ENCODE results near the gene CCDC14.

DNA sequence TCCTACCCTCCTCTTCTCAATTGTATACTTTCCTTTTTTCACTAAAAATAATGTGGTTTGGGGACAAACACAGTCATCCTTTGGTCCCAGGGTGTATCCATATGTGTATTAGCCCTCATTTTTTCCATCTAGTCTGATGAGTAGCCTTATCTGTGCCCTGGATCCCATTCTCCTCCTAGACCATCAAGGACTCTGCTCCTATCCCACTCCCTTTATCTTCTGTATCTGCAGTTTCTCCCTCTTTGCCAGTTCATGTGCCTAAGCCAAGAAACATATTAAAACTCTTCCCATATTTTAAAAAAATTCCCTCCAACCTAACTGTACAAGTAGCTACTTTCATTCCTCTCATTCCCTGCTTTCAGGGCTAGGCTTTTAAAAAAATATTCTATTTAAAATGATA, 25.2 kb downstream of the CCDC14 start:
- TF ChIP-seq YY1 (IDR thresholded peaks at IDR 0.05; ENCODE audit: insufficient read depth, insufficient read length) (no peak), ZNF274 (IDR thresholded peaks at IDR 0.05; ENCODE audit: low read depth, low read length) (no peak)
